RWPE2 (cell line): ENCODE measurements around the gene PTCHD1.

ENCODE experiments used
- ATAC-seq: fragments of 200-7000 bp; cut with Tn5 transposase; 3 replicates; pipeline ENCODE4 v1.9.1; 2021; ENCODE audit warnings: low read depth
- DNase-seq: peaks from one replicate; pipeline ENCODE4 v3.0.0-alpha.2; 2020; ENCODE audit warnings: low spot score
- H3K27ac ChIP-seq: fragments of 450-650 bp; 2 replicates; pipeline ENCODE4 v1.5.1; 2017; ENCODE audit warnings: mild to moderate bottlenecking; ENCODE audit not compliant: poor library complexity, severe bottlenecking
- H3K27me3 ChIP-seq: fragments of 250-450 bp; sonication (Bioruptor Pico); 2 replicates; pipeline ENCODE4 v1.5.1; 2021; ENCODE audit warnings: mild to moderate bottlenecking, moderate library complexity; ENCODE audit not compliant: insufficient read depth, poor library complexity, severe bottlenecking
- H3K36me3 ChIP-seq: fragments of 250-450 bp; sonication (Bioruptor Pico); 2 replicates; pipeline ENCODE4 v1.5.1; 2020; ENCODE audit warnings: low read depth, mild to moderate bottlenecking, moderate library complexity
- H3K4me1 ChIP-seq: fragments of 250-450 bp; sonication (Bioruptor Pico); 2 replicates; pipeline ENCODE4 v1.5.1; 2021; ENCODE audit warnings: mild to moderate bottlenecking, moderate library complexity; ENCODE audit not compliant: insufficient read depth, poor library complexity, severe bottlenecking
- H3K4me3 ChIP-seq: fragments of 250-450 bp; sonication (Bioruptor Pico); 2 replicates; pipeline ENCODE4 v1.5.1; 2021; ENCODE audit warnings: mild to moderate bottlenecking, moderate library complexity; ENCODE audit not compliant: severe bottlenecking
- H3K9me3 ChIP-seq: fragments of 250-450 bp; sonication (Bioruptor Pico); 2 replicates; pipeline ENCODE4 v1.5.1; 2021; ENCODE audit warnings: mild to moderate bottlenecking, moderate library complexity; ENCODE audit not compliant: severe bottlenecking
- TF ChIP-seq, protein P1 (sequence below): fragments of 450-650 bp; IDR thresholded peaks from one replicate; pipeline ENCODE4 v1.5.1; 2017; ENCODE audit warnings: mild to moderate bottlenecking, moderate library complexity; ENCODE audit not compliant: poor library complexity, severe bottlenecking

The PTCHD1 gene

DNA sequence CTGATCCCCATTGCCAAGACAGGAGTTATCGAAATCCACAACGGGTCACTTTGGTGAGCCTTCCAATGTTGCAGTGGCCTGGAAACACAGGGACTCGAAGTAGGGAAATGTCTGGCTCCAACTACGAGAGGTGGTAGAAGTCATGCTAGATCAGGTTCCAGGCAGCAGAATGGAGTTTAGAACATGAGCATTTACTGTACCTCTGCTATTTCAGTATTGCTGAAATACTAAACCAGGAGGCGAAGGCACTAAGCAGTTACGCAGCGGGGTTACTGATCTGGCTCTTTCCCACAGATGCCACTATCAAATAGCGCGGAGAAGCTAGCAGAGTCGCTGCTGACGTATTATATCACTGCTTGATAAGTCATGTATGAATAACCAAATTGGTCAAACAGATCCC, 56.3 kb downstream of the PTCHD1 start:
- TF ChIP-seq, protein P1, sequence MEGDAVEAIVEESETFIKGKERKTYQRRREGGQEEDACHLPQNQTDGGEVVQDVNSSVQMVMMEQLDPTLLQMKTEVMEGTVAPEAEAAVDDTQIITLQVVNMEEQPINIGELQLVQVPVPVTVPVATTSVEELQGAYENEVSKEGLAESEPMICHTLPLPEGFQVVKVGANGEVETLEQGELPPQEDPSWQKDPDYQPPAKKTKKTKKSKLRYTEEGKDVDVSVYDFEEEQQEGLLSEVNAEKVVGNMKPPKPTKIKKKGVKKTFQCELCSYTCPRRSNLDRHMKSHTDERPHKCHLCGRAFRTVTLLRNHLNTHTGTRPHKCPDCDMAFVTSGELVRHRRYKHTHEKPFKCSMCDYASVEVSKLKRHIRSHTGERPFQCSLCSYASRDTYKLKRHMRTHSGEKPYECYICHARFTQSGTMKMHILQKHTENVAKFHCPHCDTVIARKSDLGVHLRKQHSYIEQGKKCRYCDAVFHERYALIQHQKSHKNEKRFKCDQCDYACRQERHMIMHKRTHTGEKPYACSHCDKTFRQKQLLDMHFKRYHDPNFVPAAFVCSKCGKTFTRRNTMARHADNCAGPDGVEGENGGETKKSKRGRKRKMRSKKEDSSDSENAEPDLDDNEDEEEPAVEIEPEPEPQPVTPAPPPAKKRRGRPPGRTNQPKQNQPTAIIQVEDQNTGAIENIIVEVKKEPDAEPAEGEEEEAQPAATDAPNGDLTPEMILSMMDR = no peak
- Histone ChIP-seq H3K4me1 (no peaks in the 10 kb centered on the region), H3K27ac (no peak overlapping the region), H3K4me3 (no peak overlapping the region), H3K36me3 (no peaks in the 10 kb centered on the region), H3K27me3 (no peaks in the 10 kb centered on the region), H3K9me3 (no peaks in the 10 kb centered on the region)
- DNase-seq (no peak), ATAC-seq (no peak)

DNA sequence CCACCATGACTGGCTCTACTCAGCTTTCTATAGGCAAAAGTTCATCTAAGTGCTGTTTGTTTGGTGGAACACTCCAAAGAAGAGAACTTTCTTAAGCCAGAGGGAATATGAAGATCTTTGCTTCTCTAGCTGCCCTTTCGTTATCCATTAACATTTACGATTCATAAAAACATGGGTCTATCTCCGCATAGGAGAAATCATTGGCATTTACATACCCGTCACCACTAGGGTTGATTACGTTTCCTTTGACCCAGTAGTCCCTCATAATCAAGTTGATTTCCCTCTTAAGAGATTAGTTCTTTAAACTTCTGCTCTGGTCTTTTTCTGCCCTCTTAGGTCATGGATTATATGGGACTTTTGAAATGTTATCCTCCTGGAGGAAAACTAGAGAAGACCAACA, 57.5 kb downstream of the PTCHD1 start:
- DNase-seq = no peak
- TF ChIP-seq, protein P1 = no peak

DNA sequence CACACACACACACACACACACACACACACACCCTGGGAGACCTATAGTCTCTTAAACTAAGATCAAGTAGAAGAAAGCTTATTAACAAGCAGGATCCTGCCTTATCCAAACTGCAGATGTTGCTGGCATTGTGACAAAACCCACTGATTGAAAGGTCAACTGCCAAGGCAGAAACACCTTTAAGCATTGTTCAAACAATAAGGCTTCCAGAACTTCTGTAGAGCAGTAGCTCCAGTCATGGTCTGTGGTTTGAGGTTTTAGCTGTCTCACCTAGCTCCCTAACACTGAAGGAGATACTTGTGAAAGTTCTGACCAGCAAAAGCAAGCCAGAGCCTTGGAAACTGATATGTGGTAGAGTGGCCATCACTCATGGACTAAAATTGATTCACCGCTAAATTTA, 59.8 kb downstream of the PTCHD1 start:
- Histone ChIP-seq H3K36me3 (no peaks in the 10 kb centered on the region), H3K27me3 (no peaks in the 10 kb centered on the region), H3K9me3 (no peaks in the 10 kb centered on the region), H3K4me1 (no peaks in the 10 kb centered on the region), H3K27ac (no peak overlapping the region), H3K4me3 (no peak overlapping the region)
- TF ChIP-seq, protein P1 = no peak
- DNase-seq (no peak), ATAC-seq (no peak)

More for the DNA sequence above, 57.5 kb downstream of the PTCHD1 start:
- H3K27me3 ChIP-seq = no peaks in the 10 kb centered on the region
- no peak overlapping the region for H3K4me3 ChIP-seq
- ATAC-seq = no peak
- H3K9me3 ChIP-seq = no peaks in the 10 kb centered on the region
- H3K27ac ChIP-seq = no peak overlapping the region
- no peaks in the 10 kb centered on the region for H3K4me1 ChIP-seq
- H3K36me3 ChIP-seq = no peaks in the 10 kb centered on the region

DNA sequence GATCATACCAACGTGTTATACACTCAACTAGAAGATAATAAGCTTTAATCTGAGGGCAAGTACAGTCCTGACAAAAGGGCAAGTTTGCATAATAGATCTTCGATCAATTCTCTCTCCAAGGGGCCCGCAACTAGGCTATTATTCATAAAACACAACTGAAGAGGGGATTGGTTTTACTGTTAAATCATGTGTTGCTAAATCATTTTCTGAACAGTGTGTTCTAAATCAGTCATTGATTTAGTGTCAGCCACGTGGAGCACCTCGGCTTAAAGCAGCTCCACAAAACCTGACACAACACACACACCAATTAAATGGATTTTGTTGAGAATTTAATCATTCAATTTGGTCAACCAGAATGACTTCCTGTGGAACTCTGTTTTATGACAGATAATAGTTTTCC, 61.6 kb downstream of the PTCHD1 start:
- Histone ChIP-seq H3K27me3 (no peaks in the 10 kb centered on the region), H3K4me3 (no peak overlapping the region), H3K9me3 (no peaks in the 10 kb centered on the region), H3K27ac (no peak overlapping the region), H3K4me1 (no peaks in the 10 kb centered on the region), H3K36me3 (no peaks in the 10 kb centered on the region)
- DNase-seq (no peak), ATAC-seq (no peak)
- TF ChIP-seq, protein P1 = no peak

DNA sequence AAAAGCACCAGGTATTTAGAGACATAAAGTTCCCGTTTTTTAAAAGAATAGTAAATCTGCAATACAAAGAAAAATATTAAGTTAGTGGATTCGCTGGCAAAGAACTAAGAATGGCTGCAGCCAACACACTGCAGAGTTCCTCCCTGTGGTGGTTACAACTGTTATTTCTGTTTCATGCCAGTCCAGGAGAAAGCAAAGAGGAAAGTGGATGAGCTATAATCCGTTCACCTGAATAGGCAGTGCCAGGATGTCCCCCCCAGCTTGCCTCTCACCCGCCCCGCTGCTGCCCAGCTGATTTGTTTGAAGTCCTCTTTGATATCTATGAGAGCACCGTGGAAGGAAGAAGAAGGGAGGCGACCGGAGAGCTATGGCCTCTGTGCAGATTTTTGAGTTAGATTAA, 63.9 kb downstream of the PTCHD1 start:
- no peak for DNase-seq
- TF ChIP-seq, protein P1 = no peak
- Histone ChIP-seq H3K9me3 (no peaks in the 10 kb centered on the region), H3K4me1 (no peaks in the 10 kb centered on the region), H3K36me3 (no peaks in the 10 kb centered on the region), H3K27ac (no peak overlapping the region), H3K27me3 (no peaks in the 10 kb centered on the region), H3K4me3 (no peak overlapping the region)
- no peak for ATAC-seq
